OCI-LY7 (cell line): ENCODE measurements around the gene CHST5. TPM values are rescaled to one million over a fixed set of nuclear protein-coding genes. Genes with fewer than 3 reads are reported as not detected.

Experiments used
- BruUV-seq: library from RNA; stranded (reverse); fragments of 400-500 nt; replicated peaks from 2 replicates; lab custom pipeline; 2021; lab: Mats Ljungman, UMichigan
- CTCF ChIA-PET: fragments of 300-600 bp; sonication (Branson Sonifier 250); formaldehyde crosslinking; loops from one replicate; lab custom pipeline; 2022; ENCODE audit warnings: antibody characterized with exemption; ENCODE audit not compliant: unreplicated experiment; lab: Charles Lee
- POLR2A ChIA-PET: fragments of 300-600 bp; sonication (Branson Sonifier 250); formaldehyde crosslinking; loops from one replicate; lab custom pipeline; 2022; ENCODE audit warnings: antibody characterized with exemption; lab: Charles Lee
- DNase-seq: peaks from one replicate; pipeline ENCODE4 v3.0.0-alpha.2; 2015; ENCODE audit warnings: low spot score
- H2AFZ ChIP-seq: fragments of 200-600 bp; sonication (generic), shearing (Covaris generic); 2 replicates; pipeline ENCODE4 v1.6.1; 2014; ENCODE audit warnings: mild to moderate bottlenecking, antibody characterized with exemption, low read length, moderate library complexity
- H3K27ac ChIP-seq: fragments of 200-600 bp; sonication (generic); 2 replicates; pipeline ENCODE4 v1.5.1; 2014; ENCODE audit warnings: mixed run types, low read depth, mild to moderate bottlenecking, moderate library complexity, low read length, inconsistent platforms; ENCODE audit not compliant: poor library complexity, severe bottlenecking
- H3K36me3 ChIP-seq: fragments of 200-600 bp; sonication (generic); 2 replicates; pipeline ENCODE4 v1.6.1; 2014; ENCODE audit warnings: mild to moderate bottlenecking, antibody characterized with exemption, low read length, moderate library complexity, mixed read lengths; ENCODE audit not compliant: insufficient read depth
- H3K4me1 ChIP-seq: fragments of 200-600 bp; sonication (generic); 2 replicates; pipeline ENCODE4 v1.5.1; 2014; ENCODE audit warnings: mild to moderate bottlenecking, low read length; ENCODE audit not compliant: insufficient read depth, poor library complexity, severe bottlenecking
- H3K4me2 ChIP-seq: fragments of 200-600 bp; sonication (generic); 2 replicates; pipeline ENCODE4 v1.6.1; 2014; ENCODE audit warnings: mild to moderate bottlenecking, low read length
- H3K4me3 ChIP-seq: fragments of 200-600 bp; sonication (generic); 2 replicates; pipeline ENCODE4 v1.5.1; 2014; ENCODE audit warnings: mild to moderate bottlenecking, low read depth, low read length; ENCODE audit not compliant: poor library complexity, severe bottlenecking
- H3K79me2 ChIP-seq: fragments of 200-600 bp; sonication (generic); 2 replicates; pipeline ENCODE4 v1.6.1; 2016; ENCODE audit warnings: low read depth, mild to moderate bottlenecking, low read length, moderate library complexity, mixed read lengths; ENCODE audit not compliant: insufficient read depth
- H3K9me2 ChIP-seq: fragments of 200-600 bp; sonication (generic); 2 replicates; pipeline ENCODE4 v1.6.1; 2016; ENCODE audit warnings: mild to moderate bottlenecking, low read length, mixed read lengths; ENCODE audit not compliant: insufficient read depth
- H3K9me3 ChIP-seq: fragments of 200-600 bp; sonication (generic); 2 replicates; pipeline ENCODE4 v1.6.1; 2014; ENCODE audit warnings: mild to moderate bottlenecking, mixed run types, low read length, mixed read lengths
- H4K20me1 ChIP-seq: fragments of 200-600 bp; sonication (generic); 2 replicates; pipeline ENCODE4 v1.6.1; 2014; ENCODE audit warnings: mild to moderate bottlenecking, antibody characterized with exemption, low read length, moderate library complexity, mixed read lengths; ENCODE audit not compliant: insufficient read depth
- EZH2phosphoT487 ChIP-seq: fragments of 200-600 bp; sonication (generic); IDR thresholded peaks from 2 replicates; pipeline ENCODE4 v1.6.1; 2018; ENCODE audit warnings: low read depth, borderline replicate concordance, mild to moderate bottlenecking, mixed run types, antibody characterized with exemption, low read length, moderate library complexity, mixed read lengths
- intact Hi-C: fragments of 100-400 bp; cut with micrococcal nuclease; formaldehyde crosslinking; loops from one replicate; pipeline ENCODE4 v1.10.0; 2022; ENCODE audit not compliant: unreplicated experiment
- total RNA-seq, 2 experiments: library from RNA; depleted of rRNA in 1 of 2; stranded (reverse); fragments of >200 nt in 1 of 2; shearing (Covaris generic) in 1 of 2; gene quantifications; 2 replicates each; pipeline ENCODE4 v1.2.3, GENCODE V29; 2014 to 2022
- TF ChIP-seq, protein P1 (sequence below): fragments of 200-600 bp; sonication (generic); conservative IDR thresholded peaks from 2 replicates; pipeline ENCODE4 v1.5.1; 2014; ENCODE audit warnings: mild to moderate bottlenecking, antibody characterized with exemption, low read length, moderate library complexity, mixed read lengths

Gene CHST5
- total RNA-seq, 2 experiments from 2014 or later: 0.10 to 0.19 TPM

GRCh38 chr16:75532791-75533190 lies 3.1 kb downstream of the CHST5 start:
- Histone ChIP-seq H3K4me1 (no peaks in the 10 kb centered on the region), H3K4me3 (no peak overlapping the region), H4K20me1 (no peaks in the 10 kb centered on the region), H3K4me2 (no peak overlapping the region), H3K79me2 (no peaks in the 10 kb centered on the region), H3K27ac (no peak overlapping the region), H3K9me3 (no peaks in the 10 kb centered on the region), H3K36me3 (no peaks in the 10 kb centered on the region), H3K9me2 (no peaks in the 10 kb centered on the region), H2AFZ (no peak overlapping the region)
- BruUV-seq: no TSS peak
- POLR2A ChIA-PET: no interaction called here
- CTCF ChIA-PET: no interaction called here
- no peak for DNase-seq
- intact Hi-C loops: no loop called here
- TF ChIP-seq, protein P1, sequence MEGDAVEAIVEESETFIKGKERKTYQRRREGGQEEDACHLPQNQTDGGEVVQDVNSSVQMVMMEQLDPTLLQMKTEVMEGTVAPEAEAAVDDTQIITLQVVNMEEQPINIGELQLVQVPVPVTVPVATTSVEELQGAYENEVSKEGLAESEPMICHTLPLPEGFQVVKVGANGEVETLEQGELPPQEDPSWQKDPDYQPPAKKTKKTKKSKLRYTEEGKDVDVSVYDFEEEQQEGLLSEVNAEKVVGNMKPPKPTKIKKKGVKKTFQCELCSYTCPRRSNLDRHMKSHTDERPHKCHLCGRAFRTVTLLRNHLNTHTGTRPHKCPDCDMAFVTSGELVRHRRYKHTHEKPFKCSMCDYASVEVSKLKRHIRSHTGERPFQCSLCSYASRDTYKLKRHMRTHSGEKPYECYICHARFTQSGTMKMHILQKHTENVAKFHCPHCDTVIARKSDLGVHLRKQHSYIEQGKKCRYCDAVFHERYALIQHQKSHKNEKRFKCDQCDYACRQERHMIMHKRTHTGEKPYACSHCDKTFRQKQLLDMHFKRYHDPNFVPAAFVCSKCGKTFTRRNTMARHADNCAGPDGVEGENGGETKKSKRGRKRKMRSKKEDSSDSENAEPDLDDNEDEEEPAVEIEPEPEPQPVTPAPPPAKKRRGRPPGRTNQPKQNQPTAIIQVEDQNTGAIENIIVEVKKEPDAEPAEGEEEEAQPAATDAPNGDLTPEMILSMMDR: no peak
- no peak for TF ChIP-seq EZH2phosphoT487

DNA sequence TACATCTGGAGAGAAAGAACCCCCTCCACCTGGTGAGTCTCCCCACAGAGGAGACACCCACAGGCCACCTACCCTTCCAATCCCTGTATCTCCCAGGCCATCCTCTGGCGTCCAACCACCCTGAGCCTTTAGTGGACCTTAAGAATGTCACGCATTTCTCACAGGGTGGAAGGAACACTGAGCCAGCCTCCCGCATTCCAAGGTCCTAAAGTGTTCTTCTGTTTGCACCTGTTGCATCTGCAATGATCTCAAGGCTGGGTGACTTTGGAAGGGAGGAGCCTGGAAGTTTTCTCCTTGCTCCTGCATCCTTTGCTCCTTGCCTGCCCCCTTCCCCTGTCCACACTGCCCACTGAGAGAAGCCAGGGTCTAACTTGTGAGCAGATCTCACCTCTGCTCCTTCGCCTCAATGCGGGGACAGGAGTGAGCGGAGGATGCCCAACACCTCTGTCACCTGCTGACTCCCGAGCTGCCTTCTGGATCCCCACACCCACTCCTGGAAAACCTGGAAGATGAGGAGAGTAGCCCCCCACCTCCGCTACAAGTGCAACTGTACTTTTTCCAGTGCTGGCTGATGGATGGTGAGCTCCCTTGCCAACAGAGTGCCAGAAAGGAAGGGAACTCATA lies 3.7 kb downstream of the CHST5 start:
- intact Hi-C loops: no loop called here
- no peaks in the 10 kb centered on the region for H3K79me2 ChIP-seq
- BruUV-seq: no TSS peak

GRCh38 chr16:75529959-75530358 lies 5.9 kb downstream of the CHST5 start:
- TF ChIP-seq, protein P1: no peak
- no peak for TF ChIP-seq EZH2phosphoT487
- no peak overlapping the region for H3K4me2 ChIP-seq
- H2AFZ ChIP-seq: no peak overlapping the region
- no peaks in the 10 kb centered on the region for H3K9me2 ChIP-seq
- no peaks in the 10 kb centered on the region for H4K20me1 ChIP-seq
- no peaks in the 10 kb centered on the region for H3K36me3 ChIP-seq
- DNase-seq: no peak
- no peaks in the 10 kb centered on the region for H3K9me3 ChIP-seq
- BruUV-seq: no TSS peak
- H3K4me3 ChIP-seq: no peak overlapping the region
- H3K79me2 ChIP-seq: no peaks in the 10 kb centered on the region
- no peak overlapping the region for H3K27ac ChIP-seq
- ChIA-PET POLR2A (no interaction called here), CTCF (no interaction called here)
- no peaks in the 10 kb centered on the region for H3K4me1 ChIP-seq
- intact Hi-C loops: no loop called here

More for the DNA sequence above, 3.7 kb downstream of the CHST5 start:
- no peak for TF ChIP-seq EZH2phosphoT487
- TF ChIP-seq, protein P1: no peak
- H3K4me1 ChIP-seq: no peaks in the 10 kb centered on the region
- no peaks in the 10 kb centered on the region for H3K9me3 ChIP-seq
- H3K4me2 ChIP-seq: no peak overlapping the region
- no peak overlapping the region for H3K27ac ChIP-seq
- no peak overlapping the region for H2AFZ ChIP-seq
- no peaks in the 10 kb centered on the region for H3K9me2 ChIP-seq
- ChIA-PET CTCF (no interaction called here), POLR2A (interaction anchor here (1.4 kb wide), 1 partner anchor 21 kb away, joined by 7 read pairs; no protein-coding TSS in a partner anchor)
- no peaks in the 10 kb centered on the region for H4K20me1 ChIP-seq
- H3K4me3 ChIP-seq: no peak overlapping the region
- H3K36me3 ChIP-seq: no peaks in the 10 kb centered on the region
- DNase-seq: no peak
